D721Med (cell line): ENCODE measurements around the gene AGTPBP1.

ENCODE experiments used
- DNase-seq: peaks from one replicate; pipeline ENCODE4 v3.0.0; 2011; ENCODE audit warnings: low spot score; ENCODE audit not compliant: insufficient read length
- FAIRE-seq: peaks from 2 replicates; lab custom pipeline; 2011; peaks lifted over from hg19 to GRCh38; lab: Jason Lieb, UNC
- TF ChIP-seq, protein P1 (sequence below): IDR thresholded peaks from 2 replicates; pipeline ENCODE4 v1.5.1; 2012; ENCODE audit warnings: mild to moderate bottlenecking, control low read depth; ENCODE audit not compliant: insufficient read depth; ENCODE audit errors: missing control alignments

AGTPBP1 gene

DNA sequence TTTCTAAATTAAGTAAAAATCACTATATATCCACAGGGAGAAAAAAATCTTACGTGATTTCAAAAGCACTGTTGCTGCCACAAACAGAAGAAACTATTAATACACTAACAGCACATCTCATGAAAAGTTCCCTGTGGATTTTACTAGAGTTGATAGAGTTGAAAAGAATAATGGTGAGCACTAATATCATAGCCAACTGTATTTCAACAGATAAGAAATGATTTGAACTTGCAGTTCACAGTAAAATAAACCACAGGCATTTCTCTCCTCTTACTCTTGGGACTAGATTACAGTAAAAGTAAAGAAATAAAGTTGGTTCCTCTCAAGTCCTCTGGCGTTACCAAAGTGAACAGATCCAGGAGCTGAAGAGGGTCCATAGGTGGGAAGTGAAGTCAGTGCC is 27.9 kb downstream of the AGTPBP1 start:
- TF ChIP-seq, protein P1, sequence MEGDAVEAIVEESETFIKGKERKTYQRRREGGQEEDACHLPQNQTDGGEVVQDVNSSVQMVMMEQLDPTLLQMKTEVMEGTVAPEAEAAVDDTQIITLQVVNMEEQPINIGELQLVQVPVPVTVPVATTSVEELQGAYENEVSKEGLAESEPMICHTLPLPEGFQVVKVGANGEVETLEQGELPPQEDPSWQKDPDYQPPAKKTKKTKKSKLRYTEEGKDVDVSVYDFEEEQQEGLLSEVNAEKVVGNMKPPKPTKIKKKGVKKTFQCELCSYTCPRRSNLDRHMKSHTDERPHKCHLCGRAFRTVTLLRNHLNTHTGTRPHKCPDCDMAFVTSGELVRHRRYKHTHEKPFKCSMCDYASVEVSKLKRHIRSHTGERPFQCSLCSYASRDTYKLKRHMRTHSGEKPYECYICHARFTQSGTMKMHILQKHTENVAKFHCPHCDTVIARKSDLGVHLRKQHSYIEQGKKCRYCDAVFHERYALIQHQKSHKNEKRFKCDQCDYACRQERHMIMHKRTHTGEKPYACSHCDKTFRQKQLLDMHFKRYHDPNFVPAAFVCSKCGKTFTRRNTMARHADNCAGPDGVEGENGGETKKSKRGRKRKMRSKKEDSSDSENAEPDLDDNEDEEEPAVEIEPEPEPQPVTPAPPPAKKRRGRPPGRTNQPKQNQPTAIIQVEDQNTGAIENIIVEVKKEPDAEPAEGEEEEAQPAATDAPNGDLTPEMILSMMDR, result no peak
- FAIRE-seq (no peak), DNase-seq (no peak)

DNA sequence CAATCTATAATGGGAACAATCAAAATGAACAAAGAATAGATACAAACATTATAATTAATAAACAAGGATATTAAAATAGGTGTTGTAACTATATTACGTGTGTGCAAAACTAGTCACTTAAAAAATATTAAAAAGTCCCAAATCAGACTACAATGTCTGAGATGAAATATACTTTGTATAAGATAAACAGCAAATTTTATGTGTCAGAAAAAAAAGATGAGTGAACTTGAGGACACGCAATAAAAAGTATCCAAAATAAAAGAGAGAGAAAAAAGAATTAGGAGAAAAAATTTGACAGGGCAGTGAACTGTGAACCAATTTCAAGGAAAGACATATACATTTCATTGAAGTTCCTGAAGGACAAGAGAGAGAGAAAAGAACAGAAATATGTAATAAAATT is 37.0 kb downstream of the AGTPBP1 start:
- DNase-seq (no peak), FAIRE-seq (no peak)
- TF ChIP-seq, protein P1, result no peak

DNA sequence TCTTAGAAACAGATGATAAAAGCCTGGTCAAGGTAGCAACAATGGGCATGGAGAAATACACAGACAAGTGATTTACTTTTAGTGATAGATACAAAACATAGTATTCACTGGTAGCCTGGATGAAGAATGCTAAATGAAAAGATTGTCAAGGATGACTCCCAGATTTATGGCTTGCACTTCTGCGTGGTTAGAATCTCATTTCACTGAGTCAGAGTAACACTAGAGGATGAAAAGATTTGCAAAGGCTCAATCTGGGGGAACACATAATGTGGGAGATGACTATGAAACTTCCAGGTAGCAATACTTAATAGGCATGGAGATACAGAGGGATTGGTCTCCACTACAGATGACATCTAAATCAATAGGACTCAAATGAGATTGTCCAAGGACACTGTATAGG is 38.4 kb downstream of the AGTPBP1 start:
- TF ChIP-seq, protein P1, result no peak
- FAIRE-seq (no peak), DNase-seq (no peak)

DNA sequence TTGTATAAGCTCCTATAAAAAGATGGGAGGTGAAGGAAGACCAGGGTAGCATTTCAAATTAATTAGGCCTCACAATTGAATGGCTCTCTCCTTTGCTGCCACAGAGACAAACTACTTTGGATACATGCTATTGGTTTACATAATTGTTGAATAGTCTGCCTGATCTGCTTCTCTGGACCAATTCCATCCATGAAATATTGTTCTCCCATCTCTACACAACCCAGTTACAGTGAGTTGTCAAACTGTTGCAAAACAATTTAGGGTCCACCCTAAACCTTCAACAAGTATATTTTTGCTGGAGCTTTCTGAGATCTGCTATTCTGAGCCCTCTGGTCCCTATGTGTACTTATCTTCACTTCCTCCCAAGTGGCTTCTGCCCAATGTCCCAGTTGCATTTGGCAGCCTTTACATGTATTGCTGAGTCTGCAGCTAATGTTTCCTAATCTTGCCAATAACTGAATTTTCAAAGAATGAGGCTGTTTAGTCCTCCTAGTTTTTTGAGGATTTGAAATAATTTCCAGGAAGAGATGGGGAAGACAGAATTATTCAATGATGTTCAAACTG is 38.9 kb downstream of the AGTPBP1 start:
- TF ChIP-seq, protein P1, result no peak
- no peak for DNase-seq
- no peak for FAIRE-seq

DNA sequence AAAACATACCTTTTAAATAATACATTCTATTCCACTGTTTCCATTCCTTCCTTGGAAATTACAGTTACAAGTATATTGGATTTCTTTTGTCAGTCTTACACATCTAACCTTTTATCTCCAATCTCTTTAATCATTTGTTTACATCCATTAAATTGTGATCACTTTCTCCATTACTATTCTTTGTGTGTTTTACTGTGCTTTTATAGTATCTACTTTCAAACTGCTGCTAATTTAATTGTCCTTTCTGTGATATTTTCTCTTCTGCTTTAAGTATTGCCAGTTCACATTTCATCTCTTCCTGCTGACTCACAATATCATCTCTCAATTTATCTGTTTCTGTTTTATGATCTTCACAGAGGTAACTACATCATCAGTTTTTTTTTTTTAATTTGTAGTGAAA is 39.6 kb downstream of the AGTPBP1 start:
- FAIRE-seq, result no peak
- TF ChIP-seq, protein P1, result no peak
- no peak for DNase-seq

DNA sequence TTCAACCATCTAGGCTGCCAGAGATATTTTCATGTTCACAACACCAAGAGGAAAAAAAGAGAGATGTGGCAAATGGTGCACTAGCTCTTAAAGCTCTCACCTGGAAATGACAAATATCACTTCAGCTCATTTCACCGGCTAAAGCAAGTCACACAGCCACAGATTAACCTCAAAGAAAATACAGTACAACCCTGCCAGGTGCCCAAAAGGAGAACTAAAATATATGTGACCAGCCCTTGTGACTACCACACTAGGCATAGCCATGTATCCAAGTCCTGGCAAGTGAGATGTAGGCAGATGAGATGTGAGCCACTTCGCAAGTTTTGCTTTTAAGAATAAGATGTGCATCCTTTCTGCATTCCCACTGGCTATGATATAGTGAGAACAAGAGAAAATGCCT is 41.4 kb downstream of the AGTPBP1 start:
- FAIRE-seq (no peak), DNase-seq (no peak)

DNA sequence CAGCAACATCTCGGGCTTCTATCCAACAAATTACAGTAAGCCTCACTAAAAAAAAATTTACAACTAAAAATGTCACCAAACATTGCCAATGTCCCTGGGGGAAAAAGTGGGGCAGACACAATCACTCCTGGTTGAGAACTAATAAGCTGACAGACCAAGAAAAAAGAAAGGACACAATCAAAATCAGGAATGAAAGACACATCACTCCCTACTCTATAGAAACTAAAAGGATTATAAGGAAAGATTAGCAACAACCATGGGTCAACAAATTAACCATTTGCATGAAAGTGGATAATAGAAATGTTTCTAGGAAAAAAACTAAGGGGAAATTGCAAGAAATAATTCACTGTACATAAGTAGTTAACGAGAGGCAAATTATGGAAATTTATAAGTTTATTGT is 53.4 kb downstream of the AGTPBP1 start:
- TF ChIP-seq, protein P1, result no peak
- FAIRE-seq (no peak), DNase-seq (no peak)

More for the DNA sequence above, 41.4 kb downstream of the AGTPBP1 start:
- TF ChIP-seq, protein P1, result no peak
